ENCODE data around the gene SNX9. TPM values are rescaled to one million over a fixed set of nuclear protein-coding genes. Genes with fewer than 3 reads are reported as not detected.

SNX9 gene
- polyA plus RNA-seq, 1 donor (not counting 4 experiments of a cell fraction or from before 2014, with no cell fraction given), result 37.8 TPM

- H3K27me3 ChIP-seq (ENCODE audit: control insufficient read depth, extremely low read depth, insufficient read depth, low read length), result no peaks in the 10 kb centered on the region
- no peak overlapping the region for H3K4me2 ChIP-seq (ENCODE audit: control insufficient read depth, extremely low read depth, insufficient read depth, low read depth, low read length)
- FAIRE-seq (no peak), DNase-seq (ENCODE audit: low read depth, low spot score) (no peak)
- H3K27ac ChIP-seq (ENCODE audit: control insufficient read depth, insufficient read depth, low read length), result no peak overlapping the region
- H3K36me3 ChIP-seq (ENCODE audit: control insufficient read depth in 2 of 2, extremely low read depth in 1 of 2, insufficient read depth in 2 of 2, low read length in 2 of 2), result no peaks in the 10 kb centered on the region
- H3K4me1 ChIP-seq (ENCODE audit: control insufficient read depth, extremely low read depth, insufficient read depth, low read length), result peaks cover 22% of the 10 kb centered on the region
- dilution Hi-C loops (cut with MboI; ENCODE audit: extremely low pct_ligation_motif_present, low sequenced_read_pairs), result no loop called here
- H3K4me3 ChIP-seq (ENCODE audit: control insufficient read depth in 2 of 3, extremely low read depth in 1 of 3, insufficient read depth in 2 of 3, low read depth in 1 of 3, low read length in 3 of 3), result no peak overlapping the region
- H3K9ac ChIP-seq (ENCODE audit: control insufficient read depth, extremely low read depth, insufficient read depth, low read length), result no peak overlapping the region
- no peak overlapping the region for H2AFZ ChIP-seq (ENCODE audit: control insufficient read depth, low read length)
- H3K79me2 ChIP-seq (ENCODE audit: control insufficient read depth, insufficient read depth, low read length), result peaks cover 56% of the 10 kb centered on the region
- peaks cover 2% of the 10 kb centered on the region for H4K20me1 ChIP-seq (ENCODE audit: control insufficient read depth, extremely low read depth, insufficient read depth, low read length)
- no peaks in the 10 kb centered on the region for H3K9me1 ChIP-seq (ENCODE audit: control insufficient read depth, extremely low read depth, insufficient read depth, low read length)
- TF ChIP-seq EZH2 (IDR thresholded peaks at IDR 0.05; ENCODE audit: low read length) (no peak), CTCF (optimal IDR thresholded peaks at IDR 0.05 in 1 of 3, IDR thresholded peaks at IDR 0.05 in 1 of 3, conservative IDR thresholded peaks at IDR 0.05 in 1 of 3; ENCODE audit: extremely low read depth in 1 of 3, insufficient read depth in 2 of 3, low read length in 3 of 3) (no peak)
- no peaks in the 10 kb centered on the region for H3K9me3 ChIP-seq (ENCODE audit: control insufficient read depth, low read depth, low read length)
Observed at GRCh38 chr6:157984128-157984527, 161.1 kb downstream of the SNX9 start.

GRCh38 chr6:157984686-157985225 is 161.7 kb downstream of the SNX9 start:
- Histone ChIP-seq H3K9ac (ENCODE audit: control insufficient read depth, extremely low read depth, insufficient read depth, low read length) (no peak overlapping the region), H4K20me1 (ENCODE audit: control insufficient read depth, extremely low read depth, insufficient read depth, low read length) (peaks cover 2% of the 10 kb centered on the region), H3K4me1 (ENCODE audit: control insufficient read depth, extremely low read depth, insufficient read depth, low read length) (peaks cover 26% of the 10 kb centered on the region), H3K79me2 (ENCODE audit: control insufficient read depth, insufficient read depth, low read length) (peaks cover 59% of the 10 kb centered on the region), H3K9me3 (ENCODE audit: control insufficient read depth, low read depth, low read length) (no peaks in the 10 kb centered on the region), H3K9me1 (ENCODE audit: control insufficient read depth, extremely low read depth, insufficient read depth, low read length) (peaks cover 3% of the 10 kb centered on the region), H3K27ac (ENCODE audit: control insufficient read depth, insufficient read depth, low read length) (no peak overlapping the region), H3K27me3 (ENCODE audit: control insufficient read depth, extremely low read depth, insufficient read depth, low read length) (no peaks in the 10 kb centered on the region), H3K36me3 (ENCODE audit: control insufficient read depth in 2 of 2, extremely low read depth in 1 of 2, insufficient read depth in 2 of 2, low read length in 2 of 2) (no peaks in the 10 kb centered on the region), H2AFZ (ENCODE audit: control insufficient read depth, low read length) (no peak overlapping the region), H3K4me2 (ENCODE audit: control insufficient read depth, extremely low read depth, insufficient read depth, low read depth, low read length) (no peak overlapping the region), H3K4me3 (ENCODE audit: control insufficient read depth in 2 of 3, extremely low read depth in 1 of 3, insufficient read depth in 2 of 3, low read depth in 1 of 3, low read length in 3 of 3) (no peak overlapping the region)
- DNase-seq (ENCODE audit: low read depth, low spot score), result no peak
- no peak for FAIRE-seq
- dilution Hi-C loops (cut with MboI; ENCODE audit: extremely low pct_ligation_motif_present, low sequenced_read_pairs), result no loop called here
- no peak for TF ChIP-seq EZH2 (IDR thresholded peaks at IDR 0.05; ENCODE audit: low read length)
- no peak for TF ChIP-seq CTCF (optimal IDR thresholded peaks at IDR 0.05 in 1 of 3, IDR thresholded peaks at IDR 0.05 in 1 of 3, conservative IDR thresholded peaks at IDR 0.05 in 1 of 3; ENCODE audit: extremely low read depth in 1 of 3, insufficient read depth in 2 of 3, low read length in 3 of 3)
